ENCODE results near the gene CXCL16.

- no peak for TF ChIP-seq GATA2 (IDR thresholded peaks at IDR 0.05; ENCODE audit: low read depth, low read length)
- no peak for TF ChIP-seq GATA3 (IDR thresholded peaks at IDR 0.05; ENCODE audit: low read depth, low read length)
Measured at GRCh38 chr17:4766201-4766600, 26.5 kb upstream of the CXCL16 start.
